HG03565 (cell line): ENCODE measurements around the gene ASB13.
"Not testable (repeated sequence)": the region's sequence is repeated elsewhere in the genome, so short reads cannot be mapped to it uniquely, and the experiment has no call there.

Experiments
- ATAC-seq: cut with Tn5 transposase; IDR thresholded peaks from one replicate; pipeline ENCODE4 v1.9.1; 2021; ENCODE audit warnings: mild to moderate bottlenecking, moderate library complexity; ENCODE audit not compliant: unreplicated experiment

ASB13 gene

DNA sequence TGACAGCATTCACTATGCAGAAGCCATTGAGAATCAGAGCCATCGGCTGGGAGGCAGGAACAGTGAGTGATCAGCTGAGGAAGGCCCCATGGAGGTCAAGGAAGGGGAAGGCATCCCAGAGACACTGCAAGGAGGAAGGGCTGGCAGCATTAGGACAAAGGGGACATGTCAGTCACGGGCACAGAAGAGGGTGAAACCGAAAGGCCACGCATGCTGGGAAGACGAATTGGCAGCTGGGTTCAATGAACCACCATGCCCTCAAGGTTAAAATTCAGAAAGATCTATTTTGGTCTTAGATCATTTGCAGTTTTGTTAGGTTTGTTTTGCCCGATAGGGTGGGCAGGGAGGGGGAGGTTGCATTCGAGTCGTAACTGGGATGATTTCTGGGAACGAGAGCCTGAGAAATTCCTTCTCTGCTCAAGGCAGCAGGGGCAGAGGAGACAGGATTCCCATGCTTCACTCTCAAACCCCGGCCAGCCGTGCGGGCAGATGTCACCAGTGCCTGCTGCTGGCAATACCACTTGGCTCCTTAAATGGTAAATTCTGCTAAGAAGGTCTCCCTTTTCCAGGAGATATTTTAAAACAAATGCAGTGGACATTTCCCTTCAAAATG is 57.7 kb downstream of the ASB13 start:
- ATAC-seq: no peak

GRCh38 chr10:5607594-5607993 is 58.8 kb downstream of the ASB13 start:
- ATAC-seq: no peak

- ATAC-seq: no peak
Measured at GRCh38 chr10:5606864-5607263, 59.5 kb downstream of the ASB13 start.

- no peak for ATAC-seq
Measured at GRCh38 chr10:5606321-5606720, 60.1 kb downstream of the ASB13 start.

DNA sequence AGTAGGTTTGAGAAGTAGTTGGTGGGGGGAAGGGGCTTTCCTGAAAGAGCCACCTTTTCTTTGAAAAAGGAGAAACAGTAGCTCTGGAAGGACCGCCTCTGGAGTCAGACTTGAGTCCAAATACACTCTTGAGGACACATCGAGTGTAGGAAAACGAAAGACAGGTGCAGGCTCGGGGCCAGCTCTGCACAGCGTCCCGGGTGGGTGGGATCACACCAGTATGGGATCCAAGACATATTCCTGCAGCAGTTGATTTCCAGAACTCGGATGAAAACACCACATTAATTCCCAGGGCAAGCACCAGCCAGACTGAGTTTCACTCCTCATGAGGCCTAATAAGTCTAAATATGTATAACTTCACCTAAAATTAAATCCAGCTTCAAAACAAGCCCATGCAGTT is 61.4 kb downstream of the ASB13 start:
- no peak for ATAC-seq

- ATAC-seq: no peak
Measured at GRCh38 chr10:5604236-5604925, 62.0 kb downstream of the ASB13 start.

DNA sequence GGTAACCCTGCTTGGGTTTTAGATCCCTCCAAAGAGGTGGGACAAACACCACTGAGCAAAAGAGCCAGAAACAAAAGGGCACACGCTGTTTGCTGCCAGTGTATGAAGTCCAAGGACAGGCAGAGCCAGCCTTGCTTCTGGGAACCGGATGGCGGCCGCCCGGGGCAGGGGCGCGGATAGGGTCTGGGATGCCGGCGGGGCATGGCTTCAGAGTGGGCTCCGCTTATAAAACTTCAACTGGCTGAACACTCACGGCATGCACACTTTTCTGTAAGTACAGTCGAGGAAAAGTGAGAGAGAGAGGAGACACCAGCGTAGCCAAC is 62.6 kb downstream of the ASB13 start:
- ATAC-seq: no peak

GRCh38 chr10:5603091-5603847 is 63.1 kb downstream of the ASB13 start:
- no peak for ATAC-seq

GRCh38 chr10:5601826-5602495 is 64.4 kb downstream of the ASB13 start:
- no peak for ATAC-seq

- ATAC-seq: no peak
Measured at GRCh38 chr10:5600908-5601307, 65.5 kb downstream of the ASB13 start.

GRCh38 chr10:5599613-5600520 is 66.5 kb downstream of the ASB13 start:
- ATAC-seq: no peak

GRCh38 chr10:5598085-5598690 is 68.2 kb downstream of the ASB13 start:
- no peak for ATAC-seq

GRCh38 chr10:5596611-5597341 is 69.6 kb downstream of the ASB13 start:
- ATAC-seq: no peak

DNA sequence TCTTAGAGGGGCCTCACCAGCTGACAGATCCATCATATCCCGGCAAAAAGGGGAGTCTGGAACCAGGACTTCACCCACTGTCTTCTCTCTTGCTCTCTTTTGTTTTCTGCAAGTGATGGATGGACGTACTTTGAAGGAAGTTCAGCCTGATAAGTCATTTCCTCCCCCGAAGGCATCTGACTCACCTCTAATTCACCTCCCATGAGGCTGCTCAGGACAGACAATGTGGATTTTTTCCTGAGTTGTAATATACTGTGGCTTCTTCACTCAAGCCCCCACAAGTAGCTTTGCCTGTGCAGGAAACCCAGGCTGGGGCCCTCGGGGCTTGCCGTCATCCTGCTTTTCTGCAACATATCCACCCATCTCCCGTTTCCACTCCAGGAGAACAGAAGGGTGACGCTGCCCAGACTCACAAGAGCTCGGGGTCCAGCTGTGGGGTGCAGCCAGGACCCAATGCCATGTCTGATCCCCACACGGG is 70.4 kb downstream of the ASB13 start:
- no peak for ATAC-seq

- ATAC-seq: no peak
Measured at GRCh38 chr10:5595591-5595990, 70.8 kb downstream of the ASB13 start.

- ATAC-seq: no peak
Measured at GRCh38 chr10:5595095-5595494, 71.3 kb downstream of the ASB13 start.

- no peak for ATAC-seq
Measured at GRCh38 chr10:5594271-5595049, 71.9 kb downstream of the ASB13 start.

GRCh38 chr10:5593347-5593746 is 73.0 kb downstream of the ASB13 start:
- ATAC-seq: not testable (repeated sequence)

- no peak for ATAC-seq
Measured at GRCh38 chr10:5592070-5592469, 74.3 kb downstream of the ASB13 start.
